ENCODE measurements around the gene SLC6A5. TPM values are rescaled to one million over a fixed set of nuclear protein-coding genes. Genes with fewer than 3 reads are reported as not detected.
"Not testable (repeated sequence)": the region's sequence is repeated elsewhere in the genome, so short reads cannot be mapped to it uniquely, and the experiment has no call there.

The SLC6A5 gene
- total and polyA plus RNA-seq, 2 donors from 2014 or later, result not detected

DNA sequence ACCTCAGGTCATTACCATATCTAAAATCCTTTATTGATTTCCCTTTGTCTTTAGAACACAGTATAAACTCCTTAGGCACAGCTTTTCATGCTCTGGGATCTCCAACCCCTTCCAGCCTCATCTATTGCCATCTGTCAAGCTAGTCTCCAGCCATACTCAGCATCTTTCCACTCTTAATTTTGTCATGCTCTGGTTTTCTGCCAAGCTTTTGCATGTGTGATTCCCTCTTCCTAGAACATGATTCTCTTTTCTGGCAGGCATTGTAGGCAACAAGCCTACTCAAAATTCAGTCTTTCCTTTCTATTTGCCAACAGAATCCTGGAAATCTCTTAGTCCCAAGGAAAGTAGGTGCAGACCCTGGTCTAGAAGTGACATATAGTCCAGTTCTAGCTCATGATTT is 35.5 kb upstream of the SLC6A5 start:
- no peak for DNase-seq

DNA sequence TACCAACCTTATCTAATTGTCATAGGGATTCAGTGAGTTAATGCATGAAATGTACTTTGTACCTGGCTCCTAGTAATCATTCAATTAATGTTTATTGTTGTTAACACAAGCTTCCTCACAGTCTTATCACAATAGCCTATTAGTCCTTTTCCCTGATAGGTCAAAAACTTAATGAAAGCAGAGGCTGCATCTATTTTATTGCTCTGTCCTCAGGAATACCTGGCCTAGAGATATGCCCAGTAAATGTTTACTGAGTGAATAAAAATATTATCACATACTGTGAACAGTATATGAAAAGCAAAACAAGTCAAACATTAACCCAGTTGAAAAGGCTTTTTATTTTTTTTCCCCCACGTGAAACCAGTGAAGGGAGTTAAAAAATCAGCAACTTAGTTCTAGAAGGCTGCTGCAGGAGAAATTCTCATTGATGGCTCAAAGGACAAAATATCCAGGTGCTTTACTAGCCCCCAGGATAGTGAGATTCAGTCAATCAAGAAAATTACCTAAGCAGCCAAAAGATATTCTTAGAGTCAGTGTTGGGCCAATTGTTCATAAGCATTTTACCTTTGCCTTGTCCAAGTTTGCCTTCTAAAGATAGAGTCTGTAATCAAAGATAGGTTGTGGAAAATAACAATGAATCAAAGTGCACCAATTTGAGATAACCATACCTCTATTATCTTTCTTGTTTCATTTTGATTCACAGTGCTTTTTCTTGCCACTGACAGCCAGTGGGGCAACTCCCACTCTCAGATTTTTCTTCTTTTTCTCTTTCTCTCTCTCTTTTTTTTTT is 34.4 kb upstream of the SLC6A5 start:
- H3K27me3 ChIP-seq (ENCODE audit: control insufficient read depth, insufficient read depth, low read length), result no peaks in the 10 kb centered on the region
- H3K27ac ChIP-seq (ENCODE audit: low read depth in 2 of 2, low read length in 2 of 2), result no peak overlapping the region
- no peak overlapping the region for H3K4me3 ChIP-seq (ENCODE audit: low read length in 3 of 3)
- no peaks in the 10 kb centered on the region for H3K4me1 ChIP-seq (ENCODE audit: control insufficient read depth in 2 of 3, insufficient read depth in 2 of 3, low read depth in 1 of 3, low read length in 3 of 3)
- FAIRE-seq, result no peak
- H3K9me3 ChIP-seq (ENCODE audit: control insufficient read depth in 2 of 3, insufficient read depth in 1 of 3, low read length in 3 of 3), result no peaks in the 10 kb centered on the region
- H3K9ac ChIP-seq (ENCODE audit: low read length in 3 of 3), result no peak overlapping the region
- H3K36me3 ChIP-seq (ENCODE audit: control insufficient read depth in 2 of 3, insufficient read depth in 3 of 3, low read length in 3 of 3), result no peaks in the 10 kb centered on the region
- intact Hi-C loops (cut with DNase I), result no loop called here
- DNase-seq, result no peak
- TF ChIP-seq, protein P1, sequence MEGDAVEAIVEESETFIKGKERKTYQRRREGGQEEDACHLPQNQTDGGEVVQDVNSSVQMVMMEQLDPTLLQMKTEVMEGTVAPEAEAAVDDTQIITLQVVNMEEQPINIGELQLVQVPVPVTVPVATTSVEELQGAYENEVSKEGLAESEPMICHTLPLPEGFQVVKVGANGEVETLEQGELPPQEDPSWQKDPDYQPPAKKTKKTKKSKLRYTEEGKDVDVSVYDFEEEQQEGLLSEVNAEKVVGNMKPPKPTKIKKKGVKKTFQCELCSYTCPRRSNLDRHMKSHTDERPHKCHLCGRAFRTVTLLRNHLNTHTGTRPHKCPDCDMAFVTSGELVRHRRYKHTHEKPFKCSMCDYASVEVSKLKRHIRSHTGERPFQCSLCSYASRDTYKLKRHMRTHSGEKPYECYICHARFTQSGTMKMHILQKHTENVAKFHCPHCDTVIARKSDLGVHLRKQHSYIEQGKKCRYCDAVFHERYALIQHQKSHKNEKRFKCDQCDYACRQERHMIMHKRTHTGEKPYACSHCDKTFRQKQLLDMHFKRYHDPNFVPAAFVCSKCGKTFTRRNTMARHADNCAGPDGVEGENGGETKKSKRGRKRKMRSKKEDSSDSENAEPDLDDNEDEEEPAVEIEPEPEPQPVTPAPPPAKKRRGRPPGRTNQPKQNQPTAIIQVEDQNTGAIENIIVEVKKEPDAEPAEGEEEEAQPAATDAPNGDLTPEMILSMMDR (IDR thresholded peaks at IDR 0.05; ENCODE audit: borderline replicate concordance, extremely low read depth, insufficient read depth), result no peak

More for the DNA sequence above, 35.5 kb upstream of the SLC6A5 start:
- Histone ChIP-seq H3K9me3 (ENCODE audit: control insufficient read depth in 2 of 3, insufficient read depth in 1 of 3, low read length in 3 of 3) (no peaks in the 10 kb centered on the region), H3K36me3 (ENCODE audit: control insufficient read depth in 2 of 3, insufficient read depth in 3 of 3, low read length in 3 of 3) (no peaks in the 10 kb centered on the region), H3K9ac (ENCODE audit: low read length in 3 of 3) (no peak overlapping the region), H3K27ac (ENCODE audit: low read depth in 2 of 2, low read length in 2 of 2) (no peak overlapping the region), H3K27me3 (ENCODE audit: control insufficient read depth, insufficient read depth, low read length) (no peaks in the 10 kb centered on the region), H3K4me3 (ENCODE audit: low read length in 3 of 3) (no peak overlapping the region), H3K4me1 (ENCODE audit: control insufficient read depth in 2 of 3, insufficient read depth in 2 of 3, low read depth in 1 of 3, low read length in 3 of 3) (no peaks in the 10 kb centered on the region)
- no peak for FAIRE-seq
- intact Hi-C loops (cut with DNase I), result no loop called here
- TF ChIP-seq, protein P1 (IDR thresholded peaks at IDR 0.05; ENCODE audit: borderline replicate concordance, extremely low read depth, insufficient read depth), result no peak

DNA sequence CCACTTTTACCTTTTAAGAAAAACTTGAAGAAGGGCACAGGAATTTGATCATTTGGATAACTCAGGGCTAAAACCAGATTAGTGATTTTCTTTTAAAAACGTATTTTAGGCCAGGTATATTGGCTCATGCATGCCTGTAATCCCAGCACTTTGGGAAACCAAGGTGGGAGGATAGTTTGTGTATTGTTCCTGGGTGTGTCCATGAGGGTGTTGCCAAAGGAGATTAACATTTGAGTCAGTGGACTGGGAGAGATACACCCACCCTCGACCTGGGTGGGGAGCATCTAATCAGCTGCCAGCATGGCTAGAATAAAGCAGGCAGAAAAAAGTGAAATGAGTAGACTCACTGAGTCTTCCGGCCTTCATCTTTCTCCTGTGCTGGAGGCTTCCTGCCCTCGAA is 33.3 kb upstream of the SLC6A5 start:
- H3K9me3 ChIP-seq (ENCODE audit: control insufficient read depth in 2 of 3, insufficient read depth in 1 of 3, low read length in 3 of 3); H3K9ac ChIP-seq (ENCODE audit: low read length in 3 of 3); H3K36me3 ChIP-seq (ENCODE audit: control insufficient read depth in 2 of 3, insufficient read depth in 3 of 3, low read length in 3 of 3); DNase-seq; H3K27me3 ChIP-seq (ENCODE audit: control insufficient read depth, insufficient read depth, low read length); FAIRE-seq; H3K27ac ChIP-seq (ENCODE audit: low read depth in 2 of 2, low read length in 2 of 2); intact Hi-C loops (cut with DNase I); H3K4me1 ChIP-seq (ENCODE audit: control insufficient read depth in 2 of 3, insufficient read depth in 2 of 3, low read depth in 1 of 3, low read length in 3 of 3); H3K4me3 ChIP-seq (ENCODE audit: low read length in 3 of 3): not testable (repeated sequence)

DNA sequence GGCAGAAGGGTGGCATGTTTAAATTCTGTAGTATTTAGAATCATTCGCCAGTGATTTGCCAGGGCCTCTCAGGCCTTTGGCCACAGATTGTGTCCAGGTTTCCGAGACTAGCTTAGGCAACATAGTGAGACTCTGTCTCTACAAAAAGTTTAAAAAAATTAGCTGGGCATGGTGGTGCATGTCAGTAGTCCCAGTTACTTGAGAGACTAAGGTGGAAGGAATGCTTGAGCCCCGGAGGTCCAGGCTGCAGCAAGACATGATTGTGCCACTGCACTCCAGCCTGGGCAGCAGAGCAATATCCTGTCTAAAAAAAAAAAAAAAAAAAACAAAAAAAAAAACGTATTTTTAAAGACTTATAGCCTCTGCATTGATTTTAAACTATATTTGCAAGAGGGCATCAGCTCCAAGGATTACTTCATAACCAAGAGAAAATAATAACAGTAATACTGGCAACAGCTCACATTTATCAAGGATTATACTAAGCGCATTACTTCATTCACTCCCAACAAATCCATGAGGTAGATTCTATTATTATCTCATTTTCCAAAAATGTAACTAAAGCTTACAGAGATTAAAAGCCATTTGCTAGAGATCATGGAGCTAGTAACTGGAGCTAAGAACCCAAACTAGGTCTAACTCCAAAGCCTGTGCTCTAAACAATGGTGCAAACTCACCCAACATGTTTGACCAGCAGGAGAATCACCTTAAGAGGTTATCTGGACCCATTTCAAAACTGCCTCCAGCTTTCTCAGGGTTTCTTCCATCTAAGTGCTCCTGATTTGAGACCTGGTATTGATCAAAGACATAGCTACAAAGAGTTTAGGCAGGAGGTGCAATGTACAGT is 32.6 kb upstream of the SLC6A5 start:
- TF ChIP-seq, protein P1 (IDR thresholded peaks at IDR 0.05; ENCODE audit: borderline replicate concordance, extremely low read depth, insufficient read depth), result no peak
- intact Hi-C loops (cut with DNase I), result no loop called here
- no peak overlapping the region for H3K9ac ChIP-seq (ENCODE audit: low read length in 3 of 3)

DNA sequence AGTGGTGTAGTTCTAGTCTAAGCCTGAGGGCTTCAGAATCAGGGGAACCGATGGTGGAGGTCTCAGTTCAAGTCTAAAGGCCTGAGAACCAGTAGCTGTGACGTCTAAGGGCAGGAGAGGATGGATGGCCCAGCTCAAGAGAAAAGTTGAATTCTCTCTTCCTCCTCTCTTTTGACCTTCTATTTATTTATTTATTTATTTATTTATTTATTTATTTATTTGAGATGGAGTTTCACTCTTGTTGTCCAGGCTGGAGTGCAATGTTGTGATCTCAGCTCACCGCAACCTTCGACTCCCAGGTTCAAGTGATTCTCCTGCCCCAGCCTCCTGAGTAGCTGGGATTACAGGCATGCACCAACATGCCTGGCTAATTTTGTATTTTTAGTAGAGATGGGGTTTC is 19.7 kb upstream of the SLC6A5 start:
- DNase-seq; H3K9ac ChIP-seq (ENCODE audit: low read length in 3 of 3); H3K9me3 ChIP-seq (ENCODE audit: control insufficient read depth in 2 of 3, insufficient read depth in 1 of 3, low read length in 3 of 3); intact Hi-C loops (cut with DNase I); FAIRE-seq; H3K36me3 ChIP-seq (ENCODE audit: control insufficient read depth in 2 of 3, insufficient read depth in 3 of 3, low read length in 3 of 3); H3K4me1 ChIP-seq (ENCODE audit: control insufficient read depth in 2 of 3, insufficient read depth in 2 of 3, low read depth in 1 of 3, low read length in 3 of 3); H3K4me3 ChIP-seq (ENCODE audit: low read length in 3 of 3); H3K27me3 ChIP-seq (ENCODE audit: control insufficient read depth, insufficient read depth, low read length); H3K27ac ChIP-seq (ENCODE audit: low read depth in 2 of 2, low read length in 2 of 2): not testable (repeated sequence)

More for the DNA sequence above, 32.6 kb upstream of the SLC6A5 start:
- H3K9me3 ChIP-seq (ENCODE audit: control insufficient read depth in 2 of 3, insufficient read depth in 1 of 3, low read length in 3 of 3), result no peaks in the 10 kb centered on the region
- H3K4me1 ChIP-seq (ENCODE audit: control insufficient read depth in 2 of 3, insufficient read depth in 2 of 3, low read depth in 1 of 3, low read length in 3 of 3), result no peaks in the 10 kb centered on the region
- H3K27me3 ChIP-seq (ENCODE audit: control insufficient read depth, insufficient read depth, low read length), result no peaks in the 10 kb centered on the region
- H3K36me3 ChIP-seq (ENCODE audit: control insufficient read depth in 2 of 3, insufficient read depth in 3 of 3, low read length in 3 of 3), result no peaks in the 10 kb centered on the region
- no peak overlapping the region for H3K4me3 ChIP-seq (ENCODE audit: low read length in 3 of 3)
- no peak overlapping the region for H3K27ac ChIP-seq (ENCODE audit: low read depth in 2 of 2, low read length in 2 of 2)
- DNase-seq (no peak), FAIRE-seq (no peak)

Data from kidney (tissue), 14 donors.